Measurements from ENCODE around the gene S100A8. TPM values are rescaled to one million over a fixed set of nuclear protein-coding genes. Genes with fewer than 3 reads are reported as not detected.

S100A8 gene
- total RNA-seq, 3 donors from 2014 or later (not counting 1 experiment from before 2014, with no cell fraction given): 1.8 to 220 (median 75.8) TPM

GRCh38 chr1:153384958-153385580, 5.8 kb downstream of the S100A8 start:
- H3K4me3 ChIP-seq (ENCODE audit: low read length): no peak overlapping the region
- intact Hi-C loops (cut with micrococcal nuclease): no loop called here
- H3K4me1 ChIP-seq (ENCODE audit: control insufficient read depth, insufficient read depth, low read length): no peaks in the 10 kb centered on the region
- H3K27me3 ChIP-seq (ENCODE audit: control insufficient read depth, insufficient read depth, low read length): no peaks in the 10 kb centered on the region
- H3K27ac ChIP-seq (ENCODE audit: low read length): no peak overlapping the region
- Mint-ChIP-seq H3K27me3 (ENCODE audit: low read depth in 2 of 2) (peaks cover 10 to 32% of the 10 kb centered on the region in 2 donors), H3K4me3 (no peak overlapping the region), H3K27ac (no peak overlapping the region), H3K4me1 (no peaks in the 10 kb centered on the region), H3K36me3 (no peaks in the 10 kb centered on the region), H3K9me3 (peaks cover 0 to 7% of the 10 kb centered on the region in 2 donors)
- ATAC-seq (no peak), DNase-seq (no peak)
- no peaks in the 10 kb centered on the region for H3K36me3 ChIP-seq (ENCODE audit: control insufficient read depth, insufficient read depth, low read length)
- H3K9me3 ChIP-seq (ENCODE audit: control insufficient read depth, insufficient read depth, low read length): no peaks in the 10 kb centered on the region
- WGBS (ENCODE audit: insufficient coverage): 91% methylated on average over 4 of the region's 4 CpGs
- no peak for TF ChIP-seq CTCF (IDR thresholded peaks at IDR 0.05)

- DNase-seq: no peak
- Mint-ChIP-seq H3K27me3 (ENCODE audit: low read depth in 2 of 2) (peaks cover 8 to 21% of the 10 kb centered on the region in 2 donors), H3K9me3 (peaks cover 0 to 7% of the 10 kb centered on the region in 2 donors), H3K36me3 (no peaks in the 10 kb centered on the region), H3K4me1 (no peaks in the 10 kb centered on the region), H3K27ac (no peak overlapping the region), H3K4me3 (no peak overlapping the region)
- Histone ChIP-seq H3K4me3 (ENCODE audit: low read length) (no peak overlapping the region), H3K4me1 (ENCODE audit: control insufficient read depth, insufficient read depth, low read length) (no peaks in the 10 kb centered on the region), H3K9me3 (ENCODE audit: control insufficient read depth, insufficient read depth, low read length) (no peaks in the 10 kb centered on the region), H3K27me3 (ENCODE audit: control insufficient read depth, insufficient read depth, low read length) (no peaks in the 10 kb centered on the region), H3K27ac (ENCODE audit: low read length) (no peak overlapping the region), H3K36me3 (ENCODE audit: control insufficient read depth, insufficient read depth, low read length) (no peaks in the 10 kb centered on the region)
- WGBS (ENCODE audit: insufficient coverage): 96% methylated on average over 20 of the region's 23 CpGs
- no peak for TF ChIP-seq CTCF (IDR thresholded peaks at IDR 0.05)
- no peak for ATAC-seq
- intact Hi-C loops (cut with micrococcal nuclease): no loop called here
Observed at GRCh38 chr1:153380711-153381110, 10.2 kb downstream of the S100A8 start.

GRCh38 chr1:153379591-153379990, 11.3 kb downstream of the S100A8 start:
- WGBS (ENCODE audit: insufficient coverage): 94% methylated on average over 10 of the region's 10 CpGs
- no peaks in the 10 kb centered on the region for H3K4me1 ChIP-seq (ENCODE audit: control insufficient read depth, insufficient read depth, low read length)
- H3K27me3 ChIP-seq (ENCODE audit: control insufficient read depth, insufficient read depth, low read length): no peaks in the 10 kb centered on the region
- intact Hi-C loops (cut with micrococcal nuclease): no loop called here
- H3K27me3 Mint-ChIP-seq (ENCODE audit: low read depth in 2 of 2): peaks cover 8 to 21% of the 10 kb centered on the region in 2 donors
- H3K9me3 ChIP-seq (ENCODE audit: control insufficient read depth, insufficient read depth, low read length): no peaks in the 10 kb centered on the region
- H3K36me3 Mint-ChIP-seq: no peaks in the 10 kb centered on the region
- no peak overlapping the region for H3K4me3 ChIP-seq (ENCODE audit: low read length)
- no peaks in the 10 kb centered on the region for H3K4me1 Mint-ChIP-seq
- ATAC-seq (no peak), DNase-seq (no peak)
- H3K4me3 Mint-ChIP-seq: no peak overlapping the region
- TF ChIP-seq CTCF (IDR thresholded peaks at IDR 0.05): no peak
- no peak overlapping the region for H3K27ac ChIP-seq (ENCODE audit: low read length)
- peaks cover 0 to 7% of the 10 kb centered on the region in 2 donors for H3K9me3 Mint-ChIP-seq
- no peaks in the 10 kb centered on the region for H3K36me3 ChIP-seq (ENCODE audit: control insufficient read depth, insufficient read depth, low read length)
- H3K27ac Mint-ChIP-seq: no peak overlapping the region

GRCh38 chr1:153375511-153375910, 15.4 kb downstream of the S100A8 start, which contains the start of gene S100A12:
TSS of gene S100A12 (minus strand) at chr1:153375621. CDS start at chr1:153374592, 1,029 bp downstream.
- Histone ChIP-seq H3K27me3 (ENCODE audit: control insufficient read depth, insufficient read depth, low read length) (no peaks in the 10 kb centered on the region), H3K4me1 (ENCODE audit: control insufficient read depth, insufficient read depth, low read length) (no peaks in the 10 kb centered on the region), H3K4me3 (ENCODE audit: low read length) (no peak within 1 kb of the TSS), H3K9me3 (ENCODE audit: control insufficient read depth, insufficient read depth, low read length) (no peaks in the 10 kb centered on the region), H3K27ac (ENCODE audit: low read length) (no peak within 1 kb of the TSS), H3K36me3 (ENCODE audit: control insufficient read depth, insufficient read depth, low read length) (no peaks in the 10 kb centered on the region)
- intact Hi-C loops (cut with micrococcal nuclease): no loop called here
- Mint-ChIP-seq H3K9me3 (no peaks in the 10 kb centered on the region), H3K36me3 (no peaks in the 10 kb centered on the region), H3K4me1 (no peaks in the 10 kb centered on the region), H3K27me3 (ENCODE audit: low read depth in 2 of 2) (peaks cover 7 to 19% of the 10 kb centered on the region in 2 donors), H3K4me3 (no peak within 1 kb of the TSS), H3K27ac (no peak within 1 kb of the TSS)
- no peak for TF ChIP-seq CTCF (IDR thresholded peaks at IDR 0.05)
- 81% methylated on average over 1 of the region's 1 CpG for WGBS (ENCODE audit: insufficient coverage)
- DNase-seq (no peak), ATAC-seq (peak in 1 of 3 donors; percentile 48)
